Esophagus squamous epithelium (tissue), 5 donors: ENCODE data around the gene TDRD10. TPM values are rescaled to one million over a fixed set of nuclear protein-coding genes. Genes with fewer than 3 reads are reported as not detected.

Source experiments
- DNase-seq: peaks from one replicate; lab custom pipeline; 2025; lab: John Stamatoyannopoulos, UW
- H3K27ac ChIP-seq, 4 donors: fragments of 200-600 bp; sonication (generic); one replicate each; pipeline ENCODE4 v1.5.1; 2016 to 2019; ENCODE audit warnings: mild to moderate bottlenecking in 1 of 4
- H3K27me3 ChIP-seq, 4 donors: fragments of 200-600 bp; sonication (generic); 1 replicate in 3 of 4; 2 replicates in 1 of 4; pipeline versions ENCODE4 v1.5.1 to v1.6.0; 2017 to 2021; ENCODE audit warnings: antibody characterized with exemption in 1 of 4
- H3K36me3 ChIP-seq, 3 donors: fragments of 200-600 bp; sonication (generic); one replicate each; pipeline ENCODE4 v1.5.1; 2016 to 2019
- H3K4me1 ChIP-seq, 3 donors: fragments of 200-600 bp; sonication (generic); one replicate each; pipeline ENCODE4 v1.5.1; 2017 to 2019
- H3K4me3 ChIP-seq, 4 donors: fragments of 200-600 bp; sonication (generic); 1 replicate in 3 of 4; 2 replicates in 1 of 4; pipeline ENCODE4 v1.5.1; 2016 to 2019; ENCODE audit warnings: mild to moderate bottlenecking in 2 of 4, moderate library complexity in 1 of 4
- H3K9me3 ChIP-seq, 3 donors: fragments of 200-600 bp; sonication (generic); one replicate each; pipeline ENCODE4 v1.5.1; 2016 to 2019
- CTCF ChIP-seq, 6 experiments: fragments of 450-650 bp in 4 of 6; fragments of 200-600 bp in 2 of 6; sonication (generic) in 2 of 6; IDR thresholded peaks; one replicate each; pipeline ENCODE4 v1.5.1; 2016 to 2019; ENCODE audit warnings: antibody characterized with exemption in 6 of 6, mild to moderate bottlenecking in 4 of 6, moderate library complexity in 4 of 6
- POLR2A ChIP-seq, 4 donors: fragments of 450-650 bp; IDR thresholded peaks; one replicate each; pipeline ENCODE4 v1.6.1; 2017; ENCODE audit warnings: antibody characterized with exemption in 4 of 4, mild to moderate bottlenecking in 4 of 4, moderate library complexity in 3 of 4
- WGBS, 2 donors: methylation state at CpG; one replicate each; pipeline ENCODE4 v1.1.5; 2018; 5-methylcytosine and 5-hydroxymethylcytosine counted together
- intact Hi-C: fragments of 100-400 bp; cut with DNase I; formaldehyde crosslinking; loops from one replicate; pipeline ENCODE4 v1.15.0; 2022
- total RNA-seq, 4 donors: library from RNA; depleted of rRNA; stranded (reverse); fragments of >200 nt; gene quantifications; one replicate each; pipeline ENCODE4 v1.1.0, GENCODE V29; 2016
- donor health status: DM: yes; HTN: yes; CAD: no.

The TDRD10 gene
- total RNA-seq, 4 donors from 2014 or later = 0.26 to 2.7 TPM; not detected in 2

- H3K27me3 ChIP-seq = no peaks in the 10 kb centered on the region
- intact Hi-C loops = no loop called here
- no peak overlapping the region for H3K4me3 ChIP-seq
- DNase-seq = no peak
- peak overlapping the region in 1 of 4 donors; percentile 63 for H3K27ac ChIP-seq
- no peaks in the 10 kb centered on the region for H3K36me3 ChIP-seq
- peaks cover 8 to 27% (median 8%) of the 10 kb centered on the region in 3 donors for H3K4me1 ChIP-seq
- 39 to 61% methylated on average over 9 of the region's 9 CpGs for WGBS, 2 donors
- H3K9me3 ChIP-seq = no peaks in the 10 kb centered on the region
- TF ChIP-seq CTCF (IDR thresholded peaks at IDR 0.05) (no peak), POLR2A (IDR thresholded peaks at IDR 0.05) (no peak)
Measured at GRCh38 chr1:154519591-154519991, 17.6 kb downstream of the TDRD10 start.

- TF ChIP-seq CTCF (IDR thresholded peaks at IDR 0.05) = no peak
- TF ChIP-seq POLR2A (IDR thresholded peaks at IDR 0.05) = no peak
- intact Hi-C loops = no loop called here
- Histone ChIP-seq H3K9me3 (no peaks in the 10 kb centered on the region), H3K4me1 (peaks cover 8 to 27% (median 8%) of the 10 kb centered on the region in 3 donors), H3K4me3 (no peak overlapping the region), H3K36me3 (no peaks in the 10 kb centered on the region), H3K27ac (no peak overlapping the region), H3K27me3 (no peaks in the 10 kb centered on the region)
- WGBS, 2 donors = 14 to 31% methylated on average over 3 of the region's 3 CpGs
- no peak for DNase-seq
Measured at GRCh38 chr1:154520333-154520732, 18.3 kb downstream of the TDRD10 start.

GRCh38 chr1:154521695-154522094 is 19.7 kb downstream of the TDRD10 start:
- Histone ChIP-seq H3K27me3 (no peaks in the 10 kb centered on the region), H3K27ac (no peak overlapping the region), H3K36me3 (no peaks in the 10 kb centered on the region), H3K9me3 (no peaks in the 10 kb centered on the region), H3K4me1 (peaks cover 8 to 27% (median 8%) of the 10 kb centered on the region in 3 donors), H3K4me3 (no peak overlapping the region)
- 35 to 38% methylated on average over 3 of the region's 3 CpGs for WGBS, 2 donors
- no peak for TF ChIP-seq POLR2A (IDR thresholded peaks at IDR 0.05)
- TF ChIP-seq CTCF (IDR thresholded peaks at IDR 0.05) = no peak
- intact Hi-C loops = no loop called here
- no peak for DNase-seq

GRCh38 chr1:154524881-154525280 is 22.9 kb downstream of the TDRD10 start:
- TF ChIP-seq POLR2A (IDR thresholded peaks at IDR 0.05) (no peak), CTCF (IDR thresholded peaks at IDR 0.05) (no peak)
- Histone ChIP-seq H3K9me3 (no peaks in the 10 kb centered on the region), H3K27me3 (no peaks in the 10 kb centered on the region), H3K4me3 (no peak overlapping the region), H3K4me1 (peaks cover 2 to 19% (median 4%) of the 10 kb centered on the region in 3 donors), H3K36me3 (no peaks in the 10 kb centered on the region), H3K27ac (no peak overlapping the region)
- intact Hi-C loops = no loop called here
- no peak for DNase-seq

GRCh38 chr1:154527192-154527591 is 25.2 kb downstream of the TDRD10 start:
- H3K27ac ChIP-seq = no peak overlapping the region
- TF ChIP-seq POLR2A (IDR thresholded peaks at IDR 0.05) (no peak), CTCF (IDR thresholded peaks at IDR 0.05) (no peak)
- intact Hi-C loops = no loop called here
- H3K4me1 ChIP-seq = no peaks in the 10 kb centered on the region
- no peak overlapping the region for H3K4me3 ChIP-seq
- WGBS, 2 donors = 72 to 77% methylated on average over 6 of the region's 6 CpGs
- no peaks in the 10 kb centered on the region for H3K9me3 ChIP-seq
- DNase-seq = no peak
- H3K36me3 ChIP-seq = no peaks in the 10 kb centered on the region
- no peaks in the 10 kb centered on the region for H3K27me3 ChIP-seq
